ENCODE data around the gene KRTAP2-3.
A peak's percentile ranks its signal among the peaks of the same experiment; 100 is the strongest.
"Not testable (repeated sequence)": the region's sequence is repeated elsewhere in the genome, so short reads cannot be mapped to it uniquely, and the experiment has no call there.

KRTAP2-3 gene, protein sequence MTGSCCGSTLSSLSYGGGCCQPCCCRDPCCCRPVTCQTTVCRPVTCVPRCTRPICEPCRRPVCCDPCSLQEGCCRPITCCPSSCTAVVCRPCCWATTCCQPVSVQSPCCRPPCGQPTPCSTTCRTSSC

DNA sequence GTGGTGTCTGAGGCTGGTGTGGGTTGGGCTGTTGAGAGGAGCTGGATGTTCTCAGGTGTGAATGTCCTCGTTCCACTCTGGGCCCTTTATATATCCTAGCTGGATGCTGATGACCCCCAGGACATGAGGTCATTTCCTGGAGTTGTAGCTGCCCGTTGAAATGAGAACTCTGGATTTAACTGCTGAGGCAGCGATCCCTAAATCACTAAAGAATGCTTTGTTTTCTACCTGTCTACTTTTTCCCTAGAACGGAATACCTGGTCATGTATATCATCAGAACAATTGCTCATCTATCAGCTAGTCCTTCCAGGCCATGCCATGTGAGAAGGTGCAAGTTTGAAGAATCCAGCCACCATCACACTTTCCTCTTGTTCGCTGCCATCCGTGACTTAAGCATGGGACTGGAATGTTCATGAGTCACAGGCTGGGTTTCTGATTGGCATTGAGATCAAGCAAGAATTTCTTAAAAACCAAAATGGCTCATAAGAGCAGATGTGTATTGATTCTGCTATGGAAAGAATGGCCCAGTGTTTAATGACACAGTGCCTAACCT is at the start of gene KRTAP2-3:
Gene KRTAP2-3 (minus strand): TSS at position 63 of the 553 bp plus-strand sequence. CDS start 64 bp downstream, outside the sequence.
- peak; percentile 85 for DNase-seq (ENCODE audit: low spot score)

DNA sequence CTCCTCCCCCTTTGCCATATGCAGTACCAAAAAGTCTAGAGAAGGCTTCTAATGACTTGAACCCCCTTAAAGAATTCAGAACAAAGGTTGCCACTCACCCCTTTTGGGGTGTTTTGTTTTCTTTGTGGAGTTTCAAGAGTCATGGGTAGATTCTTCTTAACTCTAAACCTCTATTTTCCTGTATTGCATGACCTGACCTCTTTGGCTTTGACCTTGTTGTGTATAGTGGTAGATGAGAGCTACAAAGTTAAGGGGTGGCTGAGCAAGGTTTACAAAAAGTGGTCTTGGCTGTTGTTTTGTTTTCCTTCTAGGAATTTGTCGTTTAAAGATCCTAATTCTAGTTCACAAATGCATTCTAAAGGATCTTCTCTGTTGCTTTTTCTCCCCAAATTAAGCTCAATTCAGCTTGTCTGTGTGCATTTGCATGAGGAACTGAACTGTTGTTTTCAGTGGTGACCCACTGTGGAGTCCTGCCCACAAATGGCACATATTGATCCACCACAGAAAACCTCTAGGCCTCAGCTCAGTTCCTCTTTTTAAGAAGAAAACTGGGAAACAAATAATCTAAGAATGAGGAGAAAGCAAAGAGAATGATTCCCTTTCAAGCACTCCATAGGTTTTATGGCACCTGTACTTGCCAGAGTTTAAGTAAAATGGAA is 48.9 kb upstream of the KRTAP2-3 start:
- not testable (repeated sequence) for DNase-seq (ENCODE audit: low spot score)

DNA sequence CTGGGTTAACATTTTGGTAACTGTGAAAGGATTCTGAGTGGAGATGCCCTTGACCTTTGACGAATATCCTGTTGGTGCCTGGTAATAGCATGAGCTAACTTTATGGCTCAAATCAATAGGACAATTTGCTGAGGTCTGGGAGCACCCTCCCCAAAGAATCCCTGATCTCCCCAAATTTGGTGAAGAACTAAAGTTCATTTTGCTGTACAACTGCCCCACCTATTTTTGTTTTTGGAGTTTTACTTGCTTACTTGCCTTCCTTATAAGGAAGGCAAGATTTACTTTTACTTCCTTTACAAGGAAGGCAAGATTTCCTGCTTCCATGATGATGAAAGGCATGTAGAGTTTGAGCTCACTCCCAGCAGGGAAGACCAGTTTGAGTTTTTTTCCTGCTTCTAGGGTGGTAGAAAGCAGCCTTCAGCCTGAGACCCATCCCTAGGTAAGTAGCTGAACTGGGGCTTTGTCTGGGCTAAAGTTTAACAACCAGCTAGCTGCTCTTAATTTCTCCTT is 48.1 kb upstream of the KRTAP2-3 start:
- DNase-seq (ENCODE audit: low spot score) = peak; percentile 93

DNA sequence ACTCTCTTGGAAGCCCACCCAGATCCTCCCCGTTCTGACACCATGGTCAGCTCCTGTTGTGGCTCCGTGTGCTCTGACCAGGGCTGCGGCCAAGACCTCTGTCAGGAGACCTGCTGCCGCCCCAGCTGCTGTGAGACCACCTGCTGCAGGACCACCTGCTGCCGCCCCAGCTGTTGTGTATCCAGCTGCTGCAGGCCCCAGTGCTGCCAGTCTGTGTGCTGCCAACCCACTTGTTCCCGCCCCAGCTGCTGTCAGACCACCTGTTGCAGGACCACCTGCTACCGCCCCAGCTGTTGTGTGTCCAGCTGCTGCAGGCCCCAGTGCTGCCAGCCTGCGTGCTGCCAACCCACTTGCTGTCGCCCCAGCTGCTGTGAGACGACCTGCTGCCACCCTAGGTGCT is 45.4 kb upstream of the KRTAP2-3 start, which contains the start of gene KRTAP4-9:
Gene KRTAP4-9 (plus strand): TSS at position 43 of the 400 bp plus-strand sequence. CDS start 0 bp downstream, at position 43.
- peak; percentile 70 for DNase-seq (ENCODE audit: low spot score)

DNA sequence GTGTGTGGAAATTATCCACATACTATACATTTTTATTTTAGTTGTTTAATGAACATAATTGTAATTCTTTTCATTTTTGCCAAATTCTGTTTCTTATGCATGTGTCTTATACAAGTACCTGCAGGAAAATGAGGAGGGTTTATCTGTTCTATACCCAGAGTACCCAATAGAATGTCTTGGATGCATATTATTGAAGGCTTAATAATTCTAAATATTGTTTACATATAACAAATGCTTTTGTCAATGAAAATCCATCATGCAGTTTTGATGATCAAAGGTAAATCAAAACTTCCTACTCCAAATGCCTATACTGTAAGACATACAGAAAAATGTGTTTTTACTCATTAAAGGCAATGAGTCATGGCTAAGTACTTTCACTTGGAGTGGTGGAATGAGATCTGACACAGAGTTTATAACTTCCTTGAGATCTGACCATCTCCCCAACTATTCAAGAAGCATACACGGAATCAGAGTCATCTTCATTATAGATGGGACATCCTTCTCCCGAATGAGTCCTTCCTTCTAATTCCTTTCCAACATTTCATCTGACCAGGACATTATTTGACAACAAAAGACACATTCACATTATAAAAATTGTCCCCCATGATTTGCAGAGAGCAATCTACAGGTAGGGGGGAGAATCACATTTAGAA is 44.6 kb upstream of the KRTAP2-3 start:
- DNase-seq (ENCODE audit: low spot score) = peak; percentile 84

DNA sequence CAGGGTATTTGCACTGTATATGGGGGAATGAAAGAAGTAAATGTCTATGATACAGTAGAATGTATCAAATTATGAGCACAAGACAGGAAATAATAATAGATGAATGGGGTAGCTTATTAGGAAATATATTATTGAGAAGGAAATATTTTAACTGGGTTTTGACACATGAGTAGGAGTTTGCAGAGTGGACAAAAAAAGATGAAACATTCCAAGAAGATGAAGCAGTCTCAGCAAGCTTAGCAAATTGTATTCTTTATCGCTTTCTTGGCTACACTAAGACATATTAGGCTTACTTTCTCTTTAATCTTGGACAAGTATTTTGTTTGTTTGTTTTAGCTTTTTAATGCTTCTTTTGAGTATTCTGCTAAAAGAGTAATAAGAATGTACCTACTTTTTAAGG is 44.0 kb upstream of the KRTAP2-3 start:
- DNase-seq (ENCODE audit: low spot score) = peak; percentile 34

DNA sequence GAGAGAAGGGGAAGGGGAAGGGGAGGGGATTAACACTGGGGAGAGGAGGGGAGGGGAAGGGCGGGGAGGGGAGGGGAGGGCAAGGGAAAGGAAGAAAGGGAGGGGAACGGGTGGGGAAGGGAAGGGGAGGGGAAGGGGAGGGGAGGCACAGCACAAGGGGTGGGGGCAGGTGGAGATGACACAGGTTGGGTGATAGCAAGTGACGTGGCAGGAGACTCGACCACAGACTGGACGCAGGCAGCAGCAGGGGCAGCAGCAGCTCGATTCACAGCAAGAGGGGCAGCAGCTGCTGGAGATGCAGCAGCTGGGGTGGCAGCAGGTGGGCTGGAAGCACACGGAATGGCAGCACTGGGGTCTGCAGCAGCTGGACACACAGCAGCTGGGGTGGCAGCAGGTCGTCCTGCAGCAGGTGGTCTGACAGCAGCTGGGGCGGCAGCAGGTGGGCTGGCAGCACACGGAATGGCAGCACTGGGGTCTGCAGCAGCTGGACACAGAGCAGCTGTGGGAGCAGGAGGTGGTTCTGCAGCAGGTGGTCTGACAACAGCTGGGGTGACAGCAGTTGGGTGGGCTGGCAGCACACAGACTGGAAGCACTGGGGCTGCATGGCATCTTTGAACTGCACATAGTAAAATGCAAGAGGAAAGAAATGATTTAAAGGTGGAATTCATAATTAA is 41.8 kb upstream of the KRTAP2-3 start, which contains the start of gene KRTAP4-16:
Gene KRTAP4-16 (minus strand): TSS at position 624 of the 674 bp plus-strand sequence. CDS start 0 bp downstream, at position 624.
- peak; percentile 86 for DNase-seq (ENCODE audit: low spot score)

DNA sequence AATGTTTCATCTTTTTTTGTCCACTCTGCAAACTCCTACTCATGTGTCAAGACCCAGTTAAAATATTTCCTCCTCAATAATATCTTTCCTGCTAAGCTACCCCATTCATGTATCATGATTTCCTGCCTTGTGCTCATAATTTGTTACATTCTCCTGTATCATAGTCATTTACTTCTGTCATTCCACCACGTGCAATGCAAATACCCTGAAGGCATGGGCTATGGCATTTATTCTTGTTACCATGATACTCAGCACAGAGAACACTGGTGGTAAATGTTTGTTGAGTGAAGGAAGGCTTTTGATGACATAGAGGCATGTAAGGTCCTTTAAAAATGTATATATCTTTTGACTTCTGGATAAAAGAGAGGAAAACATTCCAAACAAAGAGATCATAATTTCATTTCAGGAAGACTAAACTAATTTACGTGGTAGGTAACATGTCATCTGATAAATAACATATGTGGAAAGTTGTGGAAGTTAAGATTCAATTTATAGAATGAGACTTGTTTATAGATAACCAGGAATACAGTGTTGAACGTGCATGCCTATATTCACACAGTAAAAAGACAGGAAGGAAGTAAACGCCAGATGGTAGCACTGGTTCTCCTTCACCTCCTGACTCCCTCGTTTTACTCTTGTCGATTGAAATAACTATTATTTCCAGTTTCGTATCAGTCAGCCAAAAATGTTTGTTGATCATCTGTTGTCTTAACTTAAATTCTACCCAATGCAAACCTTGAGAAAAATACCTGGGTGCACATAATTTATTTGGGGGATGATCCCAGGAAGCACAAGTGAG is 40.0 kb upstream of the KRTAP2-3 start:
- DNase-seq (ENCODE audit: low spot score) = peak; percentile 93

DNA sequence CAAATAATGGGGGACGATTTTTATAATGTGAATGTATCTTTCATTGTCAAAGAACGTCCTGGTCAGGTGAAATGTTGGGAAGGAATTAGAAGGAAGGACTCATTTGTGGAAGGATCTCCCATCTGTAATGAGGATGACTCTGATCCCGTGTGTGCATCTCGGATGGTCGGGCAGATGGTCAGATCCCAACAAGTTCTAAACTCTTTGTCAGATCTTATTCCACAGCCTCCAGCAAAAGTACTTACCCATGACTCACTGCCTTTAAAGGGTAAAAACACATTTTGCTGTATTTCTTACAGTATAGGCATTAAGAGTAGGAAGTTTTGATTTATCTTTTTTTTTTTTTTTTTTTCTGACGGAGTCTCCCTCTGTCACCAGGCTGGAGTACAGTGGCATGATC is 38.6 kb upstream of the KRTAP2-3 start:
- no peak for DNase-seq (ENCODE audit: low spot score)

DNA sequence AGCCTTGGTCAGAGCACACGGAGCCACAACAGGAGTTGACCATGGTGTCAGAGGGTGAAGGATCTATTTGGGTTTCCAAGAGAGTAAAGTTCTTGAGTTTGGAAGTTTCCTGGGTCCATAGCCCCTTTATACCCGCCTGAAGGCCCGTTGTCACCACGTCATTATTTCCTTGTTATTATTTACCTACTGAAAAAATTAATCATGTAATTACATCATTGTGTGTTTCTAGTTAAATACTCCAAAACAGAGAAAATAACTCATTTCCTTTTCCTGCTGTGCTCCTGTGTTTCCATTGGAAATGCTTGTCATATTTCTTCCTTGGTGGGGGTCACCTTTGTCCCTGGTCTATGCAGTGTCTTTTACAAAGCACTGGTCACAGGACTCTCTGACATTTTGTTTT is 38.1 kb upstream of the KRTAP2-3 start, which contains the start of gene KRTAP4-8:
Gene KRTAP4-8 (minus strand): TSS at position 101 of the 400 bp plus-strand sequence. CDS start 58 bp downstream, at position 43.
- no peak for DNase-seq (ENCODE audit: low spot score)

DNA sequence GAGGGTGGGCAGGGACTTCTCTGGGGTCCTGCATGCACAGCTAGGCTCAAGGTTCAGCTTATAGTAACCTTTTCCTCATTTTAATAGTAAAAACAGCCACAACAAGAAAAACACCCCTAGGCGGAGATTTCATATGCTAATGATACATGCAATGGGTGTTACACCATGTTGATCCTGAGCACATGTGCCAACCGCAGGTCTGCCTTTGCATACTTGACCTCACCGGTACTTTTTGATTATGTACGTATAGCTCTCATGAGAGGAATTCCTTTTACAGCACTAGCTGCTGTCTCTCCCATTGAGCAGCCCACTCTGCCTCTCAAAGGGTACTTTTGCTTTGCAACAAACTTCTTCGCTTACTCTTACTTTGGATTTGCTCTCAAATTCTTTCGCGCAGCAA is 36.1 kb upstream of the KRTAP2-3 start:
- DNase-seq (ENCODE audit: low spot score) = no peak

DNA sequence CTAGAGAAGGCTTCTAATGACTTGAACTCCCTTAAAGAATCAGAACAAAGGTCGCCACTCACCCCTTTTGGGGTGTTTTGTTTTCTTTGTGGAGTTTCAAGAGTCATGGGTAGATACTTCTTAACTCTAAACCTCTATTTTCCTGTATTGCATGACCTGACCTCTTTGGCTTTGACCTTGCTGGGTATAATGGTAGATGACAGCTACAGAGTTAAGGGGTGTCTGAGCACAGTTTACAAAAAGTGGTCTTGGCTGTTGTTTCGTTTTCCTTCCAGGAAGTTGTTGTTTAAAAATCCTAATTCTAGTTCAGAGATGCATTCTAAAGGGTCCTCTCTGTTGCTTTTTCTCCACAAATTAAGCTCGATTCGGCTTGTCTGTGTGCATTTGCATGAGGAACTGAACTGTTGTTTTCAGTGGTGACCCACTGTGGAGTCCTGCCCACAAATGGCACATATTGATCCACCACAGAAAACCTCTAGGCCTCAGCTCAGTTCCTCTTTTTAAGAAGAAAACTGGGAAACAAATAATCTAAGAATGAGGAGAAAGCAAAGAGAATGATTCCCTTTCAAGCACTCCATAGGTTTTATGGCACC is 28.9 kb upstream of the KRTAP2-3 start:
- DNase-seq (ENCODE audit: low spot score) = not testable (repeated sequence)

DNA sequence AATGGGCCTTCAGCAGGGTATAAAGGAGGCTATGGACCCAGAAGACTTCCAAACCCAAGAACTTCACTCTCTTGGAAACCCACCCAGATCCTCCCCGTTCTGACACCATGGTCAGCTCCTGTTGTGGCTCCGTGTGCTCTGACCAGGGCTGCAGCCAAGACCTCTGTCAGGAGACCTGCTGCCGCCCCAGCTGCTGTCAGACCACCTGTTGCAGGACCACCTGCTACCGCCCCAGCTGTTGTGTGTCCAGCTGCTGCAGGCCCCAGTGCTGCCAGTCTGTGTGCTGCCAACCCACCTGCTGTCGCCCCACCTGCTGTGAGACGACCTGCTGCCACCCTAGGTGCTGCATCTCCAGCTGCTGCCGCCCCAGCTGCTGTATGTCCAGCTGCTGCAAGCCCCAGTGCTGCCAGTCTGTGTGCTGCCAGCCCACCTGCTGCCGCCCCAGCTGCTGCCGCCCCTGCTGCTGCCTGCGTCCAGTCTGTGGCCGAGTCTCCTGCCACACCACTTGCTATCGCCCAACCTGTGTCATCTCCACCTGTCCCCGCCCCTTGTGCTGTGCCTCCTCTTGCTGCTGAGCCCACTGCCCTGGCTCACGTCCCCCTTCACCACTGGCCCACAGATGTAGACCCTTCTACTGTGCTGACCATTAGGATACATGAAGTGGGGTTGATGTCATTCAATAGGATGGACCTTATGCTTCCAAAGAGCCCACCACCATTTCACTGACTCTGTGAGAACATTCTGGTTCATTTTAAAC is 24.4 kb upstream of the KRTAP2-3 start, which contains the start of gene KRTAP4-7:
Gene KRTAP4-7 (plus strand): TSS at position 51 of the 757 bp plus-strand sequence. CDS start 57 bp downstream, at position 108.
- peak; percentile 30 for DNase-seq (ENCODE audit: low spot score)

DNA sequence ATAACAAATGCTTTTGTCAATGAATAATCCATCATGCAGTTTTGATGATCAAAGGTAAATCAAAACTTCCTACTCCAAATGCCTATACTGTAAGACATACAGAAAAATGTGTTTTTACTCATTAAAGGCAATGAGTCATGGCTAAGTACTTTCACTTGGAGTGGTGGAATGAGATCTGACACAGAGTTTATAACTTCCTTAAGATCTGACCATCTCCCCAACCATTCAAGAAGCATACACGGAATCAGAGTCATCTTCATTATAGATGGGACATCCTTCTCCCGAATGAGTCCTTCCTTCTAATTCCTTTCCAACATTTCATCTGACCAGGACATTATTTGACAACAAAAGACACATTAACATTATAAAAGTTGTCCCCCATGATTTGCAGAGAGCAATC is 23.5 kb upstream of the KRTAP2-3 start:
- peak; percentile 85 for DNase-seq (ENCODE audit: low spot score)

DNA sequence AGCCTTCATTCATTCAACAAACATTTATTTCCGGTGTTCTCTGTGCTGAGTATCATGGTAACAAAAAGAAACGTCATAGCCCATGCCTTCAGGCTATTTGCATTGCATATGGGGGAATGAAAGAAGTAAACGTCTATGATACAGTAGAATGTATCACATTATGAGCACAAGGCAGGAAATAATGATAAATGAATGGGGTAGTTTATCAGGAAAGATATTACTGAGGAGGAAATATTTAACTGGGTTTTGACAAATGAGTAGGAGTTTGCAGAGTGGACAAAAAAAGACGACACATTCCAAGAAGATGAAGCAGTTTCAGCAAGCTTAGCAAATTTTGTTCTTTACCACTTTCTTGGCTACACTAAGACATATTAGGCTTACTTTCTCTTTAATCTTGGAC is 22.7 kb upstream of the KRTAP2-3 start:
- peak; percentile 52 for DNase-seq (ENCODE audit: low spot score)

DNA sequence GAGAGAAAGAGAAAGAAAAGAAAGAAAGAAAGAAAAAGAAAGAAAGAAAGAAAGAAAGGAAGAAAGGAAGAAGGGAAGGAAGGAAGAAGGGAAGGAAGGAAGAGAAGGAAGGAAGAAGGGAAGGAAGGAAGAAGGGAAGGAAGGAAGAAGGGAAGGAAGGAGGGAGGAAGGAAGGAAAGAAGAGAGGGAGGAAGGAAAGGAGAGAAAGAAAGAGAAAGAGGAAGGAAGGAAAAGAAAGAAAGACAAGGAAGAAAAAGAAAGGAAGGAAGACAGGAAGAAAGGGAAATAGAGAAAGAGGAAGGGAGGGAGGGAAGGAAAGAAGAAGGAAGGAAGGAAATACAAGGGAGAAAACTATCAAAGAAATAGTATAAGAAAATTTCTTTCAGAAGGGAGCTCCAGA is 16.9 kb upstream of the KRTAP2-3 start:
- DNase-seq (ENCODE audit: low spot score) = no peak

DNA sequence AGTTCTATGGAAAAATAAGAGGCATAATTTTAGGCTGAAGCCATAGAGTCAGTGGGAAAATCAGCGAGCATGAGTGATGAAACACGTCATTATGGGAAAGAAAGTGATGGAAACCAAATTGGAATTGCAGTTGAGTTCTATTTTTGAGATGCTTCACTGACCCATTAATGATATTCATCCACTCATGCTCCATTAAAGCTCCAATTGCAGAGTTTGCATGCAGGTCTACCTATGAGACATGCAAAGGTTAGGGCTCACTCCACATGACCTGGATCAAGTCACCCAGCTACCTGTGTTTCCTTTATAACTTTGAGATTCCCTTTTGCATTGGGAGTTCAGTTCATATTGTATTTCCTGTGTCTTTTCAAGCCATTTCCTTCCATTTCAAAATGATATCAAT is 13.8 kb upstream of the KRTAP2-3 start:
- no peak for DNase-seq (ENCODE audit: low spot score)

DNA sequence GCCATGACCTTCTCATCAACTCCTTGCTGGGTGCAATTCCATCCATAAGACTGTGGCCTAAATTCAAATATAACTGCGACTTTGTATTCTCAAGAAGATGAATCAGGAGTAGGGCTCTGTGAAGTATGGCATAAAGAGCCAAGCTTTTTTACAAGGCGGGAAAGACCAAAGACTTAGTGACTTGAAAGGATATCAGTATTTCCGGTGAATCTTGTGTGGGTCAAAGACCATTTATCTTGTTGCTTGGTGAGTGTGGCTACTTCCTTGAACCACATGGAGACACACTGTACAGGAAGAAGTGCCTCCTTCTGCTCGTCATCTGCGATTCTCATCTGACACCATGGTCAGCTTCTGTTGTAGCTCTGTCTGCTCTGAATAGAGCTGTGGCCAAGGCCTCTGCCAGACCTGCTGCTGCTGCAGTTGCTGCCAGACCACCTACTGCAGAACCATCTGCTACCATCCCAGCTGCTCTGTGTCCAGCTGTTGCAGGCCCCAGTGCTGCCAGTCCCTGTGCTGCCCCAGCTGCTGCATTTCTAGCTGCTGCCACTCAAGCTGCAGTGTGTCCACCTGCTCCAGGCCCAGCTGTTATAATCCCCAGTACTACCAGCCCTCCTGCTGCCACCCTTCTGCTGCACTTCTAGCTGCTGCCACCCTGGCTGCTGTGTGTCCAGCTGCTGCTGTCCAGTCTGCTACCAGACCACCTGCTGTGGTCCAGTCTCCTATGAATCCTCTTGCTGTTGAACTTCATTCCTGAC is 11.9 kb upstream of the KRTAP2-3 start:
- no peak for DNase-seq (ENCODE audit: low spot score)

DNA sequence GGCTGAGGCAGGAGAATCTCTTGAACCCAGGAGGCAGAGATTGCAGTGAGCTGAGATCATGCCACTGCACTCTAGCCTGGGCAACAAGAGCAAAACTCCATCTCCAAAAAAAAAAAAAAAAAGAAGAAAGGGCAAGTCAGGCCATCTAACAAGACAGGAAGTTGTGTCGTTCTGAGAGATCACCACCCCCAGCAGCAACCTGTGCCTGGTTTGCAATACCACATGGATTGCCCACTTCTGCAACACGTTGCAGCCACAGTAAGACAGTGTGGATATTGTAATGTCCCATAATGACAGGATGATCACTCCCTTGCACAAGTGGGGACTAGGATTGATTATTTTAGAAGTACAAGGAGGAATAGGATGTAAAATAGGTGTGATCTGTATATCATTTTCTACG is 9.1 kb upstream of the KRTAP2-3 start:
- no peak for DNase-seq (ENCODE audit: low spot score)

Data from RKO (cell line).